Ishikawa (cell line): ENCODE data around the gene EMX1.
A peak's percentile ranks its signal among the peaks of the same experiment; 100 is the strongest.

ENCODE experiments used
- CEBPB ChIP-seq: IDR thresholded peaks from 2 replicates; pipeline ENCODE4 v1.6.1; 2012
- CREB1 ChIP-seq: IDR thresholded peaks from 2 replicates; pipeline ENCODE4 v1.6.1; 2012; ENCODE audit warnings: low read depth
- EGR1 ChIP-seq: IDR thresholded peaks from 2 replicates; pipeline ENCODE4 v1.6.1; 2012
- EP300 ChIP-seq: IDR thresholded peaks from 2 replicates; pipeline ENCODE4 v1.6.1; 2012; ENCODE audit warnings: borderline replicate concordance
- FOXM1 ChIP-seq: IDR thresholded peaks from 2 replicates; pipeline ENCODE4 v1.6.1; 2012; ENCODE audit warnings: low read depth, borderline replicate concordance
- MAX ChIP-seq: IDR thresholded peaks from 2 replicates; pipeline ENCODE4 v1.6.1; 2012
- NFIC ChIP-seq: IDR thresholded peaks from 2 replicates; pipeline ENCODE4 v1.6.1; 2012
- RAD21 ChIP-seq: IDR thresholded peaks from 2 replicates; pipeline ENCODE4 v1.6.1; 2012; ENCODE audit warnings: low read depth
- REST ChIP-seq: IDR thresholded peaks from 2 replicates; pipeline ENCODE4 v1.6.1; 2012; ENCODE audit warnings: low read depth, mild to moderate bottlenecking
- TAF1 ChIP-seq: IDR thresholded peaks from 2 replicates; pipeline ENCODE4 v1.6.1; 2012; ENCODE audit warnings: low read depth, mild to moderate bottlenecking
- TCF12 ChIP-seq: IDR thresholded peaks from 2 replicates; pipeline ENCODE4 v1.6.1; 2012; ENCODE audit warnings: low read depth
- TEAD4 ChIP-seq: IDR thresholded peaks from 2 replicates; pipeline ENCODE4 v1.6.1; 2012
- USF1 ChIP-seq: IDR thresholded peaks from 2 replicates; pipeline ENCODE4 v1.6.1; 2012
- YY1 ChIP-seq: IDR thresholded peaks from 2 replicates; pipeline ENCODE4 v1.6.1; 2012; ENCODE audit warnings: low read depth
- ZBTB7A ChIP-seq: IDR thresholded peaks from 2 replicates; pipeline ENCODE4 v1.6.1; 2012; ENCODE audit warnings: low read depth

EMX1 gene

GRCh38 chr2:72974436-72974754 is 57.1 kb downstream of the EMX1 start:
- TF ChIP-seq REST: no peak
- TF ChIP-seq EGR1: no peak
- no peak for TF ChIP-seq ZBTB7A
- no peak for TF ChIP-seq NFIC

- no peak for TF ChIP-seq RAD21
- no peak for TF ChIP-seq TEAD4
- TF ChIP-seq NFIC: no peak
- no peak for TF ChIP-seq MAX
These were observed 57.7 kb downstream of the EMX1 start for GRCh38 chr2:72975017-72975416.

GRCh38 chr2:72979896-72980295 is 62.6 kb downstream of the EMX1 start:
- no peak for TF ChIP-seq TEAD4
- no peak for TF ChIP-seq ZBTB7A
- TF ChIP-seq FOXM1: no peak
- TF ChIP-seq EP300: no peak
- TF ChIP-seq USF1: no peak
- TF ChIP-seq EGR1: no peak
- TF ChIP-seq TCF12: no peak
- TF ChIP-seq TAF1: no peak
- no peak for TF ChIP-seq YY1
- TF ChIP-seq CREB1: no peak
- TF ChIP-seq REST: no peak
- no peak for TF ChIP-seq RAD21
- no peak for TF ChIP-seq MAX
- TF ChIP-seq NFIC: no peak
- TF ChIP-seq CEBPB: no peak

- no peak for TF ChIP-seq CEBPB
- no peak for TF ChIP-seq CREB1
- TF ChIP-seq REST: no peak
- TF ChIP-seq TAF1: no peak
- no peak for TF ChIP-seq MAX
- no peak for TF ChIP-seq FOXM1
- no peak for TF ChIP-seq EGR1
- TF ChIP-seq YY1: no peak
- no peak for TF ChIP-seq EP300
- no peak for TF ChIP-seq ZBTB7A
- TF ChIP-seq RAD21: no peak
These were observed 63.4 kb downstream of the EMX1 start for GRCh38 chr2:72980535-72981217.

GRCh38 chr2:72981536-72981935 is 64.2 kb downstream of the EMX1 start:
- TF ChIP-seq NFIC (0 out of 2 replicates have a peak, but pooled peaks have one; percentile 10), REST (no peak), EP300 (no peak)
